ENCODE data around the gene ASPA.

DNA sequence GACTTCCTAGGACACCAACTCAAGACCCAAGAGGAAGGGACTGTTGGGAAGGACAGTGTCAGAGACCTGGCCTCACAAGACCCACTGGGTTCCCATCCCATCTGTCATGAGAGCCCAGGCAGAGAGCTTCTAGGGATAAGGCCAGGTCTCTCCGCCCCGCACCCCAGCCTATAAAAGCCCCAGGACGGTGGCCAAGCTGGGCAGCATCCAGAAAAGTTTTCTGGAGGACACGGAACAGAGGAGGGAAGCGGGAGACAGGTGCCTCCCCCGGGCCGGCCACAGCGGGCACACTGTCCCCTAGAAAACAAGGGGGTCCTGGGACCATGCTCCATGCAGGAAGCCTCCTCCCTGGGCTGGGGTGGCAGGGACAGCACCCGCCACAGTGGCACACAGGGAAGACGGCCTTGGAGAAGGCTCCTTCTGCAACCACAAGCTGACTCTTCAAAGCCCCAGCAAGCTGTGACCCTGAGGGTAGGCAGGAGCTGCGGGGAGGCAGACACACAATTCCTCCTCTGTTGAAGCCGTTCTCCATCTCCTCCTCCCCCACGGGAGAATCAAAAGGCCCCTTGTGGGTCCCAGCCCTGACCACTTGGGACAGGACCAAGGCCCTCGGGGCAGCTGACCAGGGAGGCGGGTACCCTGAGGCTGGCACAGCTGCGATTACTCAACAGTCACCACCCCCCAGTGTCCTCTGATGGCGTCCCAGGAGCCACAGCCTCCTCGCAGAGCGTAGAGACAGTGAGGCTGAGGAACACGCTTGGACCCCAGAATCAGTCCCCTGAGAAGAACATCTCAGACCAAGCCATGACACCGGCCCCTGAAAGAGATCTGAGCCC lies 55.7 kb downstream of the ASPA start:
- TF ChIP-seq POLR2A (IDR thresholded peaks at IDR 0.05; ENCODE audit: low read depth, low read length) (no peak), POLR2AphosphoS5 (IDR thresholded peaks at IDR 0.05; ENCODE audit: low read depth, low read length) (no peak)
